Measurements from ENCODE around the gene SESN3.

GRCh38 chr11:95231881-95232605 lies 1.0 kb upstream of the SESN3 start:
- TF ChIP-seq, protein P1, sequence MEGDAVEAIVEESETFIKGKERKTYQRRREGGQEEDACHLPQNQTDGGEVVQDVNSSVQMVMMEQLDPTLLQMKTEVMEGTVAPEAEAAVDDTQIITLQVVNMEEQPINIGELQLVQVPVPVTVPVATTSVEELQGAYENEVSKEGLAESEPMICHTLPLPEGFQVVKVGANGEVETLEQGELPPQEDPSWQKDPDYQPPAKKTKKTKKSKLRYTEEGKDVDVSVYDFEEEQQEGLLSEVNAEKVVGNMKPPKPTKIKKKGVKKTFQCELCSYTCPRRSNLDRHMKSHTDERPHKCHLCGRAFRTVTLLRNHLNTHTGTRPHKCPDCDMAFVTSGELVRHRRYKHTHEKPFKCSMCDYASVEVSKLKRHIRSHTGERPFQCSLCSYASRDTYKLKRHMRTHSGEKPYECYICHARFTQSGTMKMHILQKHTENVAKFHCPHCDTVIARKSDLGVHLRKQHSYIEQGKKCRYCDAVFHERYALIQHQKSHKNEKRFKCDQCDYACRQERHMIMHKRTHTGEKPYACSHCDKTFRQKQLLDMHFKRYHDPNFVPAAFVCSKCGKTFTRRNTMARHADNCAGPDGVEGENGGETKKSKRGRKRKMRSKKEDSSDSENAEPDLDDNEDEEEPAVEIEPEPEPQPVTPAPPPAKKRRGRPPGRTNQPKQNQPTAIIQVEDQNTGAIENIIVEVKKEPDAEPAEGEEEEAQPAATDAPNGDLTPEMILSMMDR (IDR thresholded peaks at IDR 0.05), result no peak
- no peak for TF ChIP-seq POLR2A (IDR thresholded peaks at IDR 0.05)
